K562 (cell line): ENCODE data around the gene SEMA5A. TPM values are rescaled to one million over a fixed set of nuclear protein-coding genes. Genes with fewer than 3 reads are reported as not detected.

ENCODE experiments used
- ASH1L ChIP-seq: fragments of 450-650 bp; IDR thresholded peaks from 2 replicates; pipeline ENCODE4 v1.6.1; 2018; ENCODE audit warnings: borderline replicate concordance, mild to moderate bottlenecking, low read depth; ENCODE audit not compliant: partially characterized antibody
- ATF1 ChIP-seq, 2 experiments: fragments of 450-650 bp in 1 of 2; IDR thresholded peaks; 2 replicates each; pipeline ENCODE4 v1.6.1; 2016; ENCODE audit warnings: missing compliant biosample characterization in 1 of 2, missing genetic modification characterization in 1 of 2
- EP300 ChIP-seq: IDR thresholded peaks from 2 replicates; pipeline ENCODE4 v1.6.1; 2012; ENCODE audit warnings: low read length, improper control_type of control experiment
- MGA ChIP-seq: fragments of 450-650 bp; IDR thresholded peaks from 2 replicates; pipeline ENCODE4 v1.6.1; 2016; ENCODE audit warnings: mild to moderate bottlenecking, moderate library complexity
- TAF15 ChIP-seq: fragments of 200-400 bp; formaldehyde crosslinking; IDR thresholded peaks from 2 replicates; pipeline ENCODE4 v1.6.1; 2017; ENCODE audit warnings: mild to moderate bottlenecking, low read depth, low read length, moderate library complexity
- polyA plus RNA-seq, 8 experiments: library from polyadenylated mRNA; depleted of rRNA in 4 of 8; stranded (reverse) in 5 of 8; unstranded in 3 of 8; fragments of >200 nt; fragmentation: Nextera tagmentation in 2 of 8; fragmentation: Illumina TruSeq in 1 of 8; extraction: Ambion mirVana in 2 of 8; extraction: Trizol in 1 of 8; gene quantifications; 2 replicates each; pipeline versions ENCODE4 v1.2.1 to v1.2.3, GENCODE V29; 2011 to 2014; ENCODE audit warnings: inconsistent platforms in 1 of 8, missing spikeins in 1 of 8
- total RNA-seq, 7 experiments: library from RNA; depleted of rRNA in 6 of 7; stranded (reverse); fragments of >200 nt in 6 of 7; fragmentation: Illumina TruSeq in 2 of 7; extraction: Trizol in 2 of 7; gene quantifications; 2 replicates each; pipeline versions ENCODE4 v1.2.1 to v1.2.3, GENCODE V29; 2011 to 2021; ENCODE audit warnings: low replicate concordance in 1 of 7

The SEMA5A gene
- total and polyA plus RNA-seq, 9 of the 15 experiments (the other 6 are each of a cell fraction or from before 2014, with no cell fraction given), result 0.02 TPM; not detected in 8

- TF ChIP-seq MGA, result no peak
- no peak for TF ChIP-seq TAF15
- no peak for TF ChIP-seq EP300
- no peak for TF ChIP-seq ASH1L
- TF ChIP-seq ATF1 (CRISPR knock-in tag; IDR thresholded peaks at IDR 0.05), result no peak
- no peak for TF ChIP-seq ATF1 (tag; IDR thresholded peaks at IDR 0.05)
Observed at GRCh38 chr5:9157811-9158210, 388.1 kb downstream of the SEMA5A start (continued).
